Endothelial cell (in vitro differentiated cells): ENCODE measurements around the gene SPRR5. TPM values are rescaled to one million over a fixed set of nuclear protein-coding genes. Genes with fewer than 3 reads are reported as not detected.

Experiments used
- DNase-seq: peaks from one replicate; pipeline ENCODE4 v3.0.0; 2021; ENCODE audit warnings: low spot score
- H3K27ac Mint-ChIP-seq: one replicate; pipeline ENCODE4 v1.8.0; 2021; ENCODE audit warnings: mixed read lengths, inconsistent platforms; ENCODE audit not compliant: unreplicated experiment
- H3K27me3 Mint-ChIP-seq: one replicate; pipeline ENCODE4 v1.8.0; 2021; ENCODE audit warnings: mild to moderate bottlenecking, moderate library complexity, mixed read lengths, inconsistent platforms; ENCODE audit not compliant: unreplicated experiment
- H3K36me3 Mint-ChIP-seq: one replicate; pipeline ENCODE4 v1.8.0; 2021; ENCODE audit warnings: mild to moderate bottlenecking, low read depth, mixed read lengths, inconsistent platforms; ENCODE audit not compliant: unreplicated experiment
- H3K4me1 Mint-ChIP-seq: one replicate; pipeline ENCODE4 v1.8.0; 2021; ENCODE audit warnings: mild to moderate bottlenecking, mixed read lengths, inconsistent platforms; ENCODE audit not compliant: unreplicated experiment
- H3K4me3 Mint-ChIP-seq: one replicate; pipeline ENCODE4 v1.8.0; 2021; ENCODE audit warnings: mild to moderate bottlenecking, mixed read lengths, inconsistent platforms; ENCODE audit not compliant: unreplicated experiment
- H3K9me3 Mint-ChIP-seq: one replicate; pipeline ENCODE4 v1.8.0; 2021; ENCODE audit warnings: mixed read lengths, inconsistent platforms; ENCODE audit not compliant: unreplicated experiment
- CTCF ChIP-seq: fragments of 200-600 bp; sonication (generic); IDR thresholded peaks from one replicate; pipeline ENCODE4 v1.5.0; 2021; ENCODE audit warnings: antibody characterized with exemption; ENCODE audit not compliant: unreplicated experiment
- long read RNA-seq: library from polyadenylated mRNA; unstranded; transcript quantifications from one replicate; pipeline ENCODE4 v2.0.0, GENCODE V29; 2020; ENCODE audit not compliant: unreplicated experiment
- total RNA-seq: library from RNA; stranded (reverse); fragmentation: NEBNext Ultra II Directional; extraction: Animal tissue kit (Norgen Biotek cat#: 25700); gene quantifications from one replicate; pipeline ENCODE4 v1.2.1, GENCODE V29; 2021; ENCODE audit not compliant: unreplicated experiment

SPRR5 gene
- total RNA-seq = not detected
- long read RNA-seq = 0 reads

GRCh38 chr1:152946651-152947256 lies at the start of gene SPRR5:
TSS of gene SPRR5 (plus strand) at chr1:152947206. CDS start at chr1:152948555, 1,349 bp downstream.
- H3K9me3 Mint-ChIP-seq = no peaks in the 10 kb centered on the region
- H3K36me3 Mint-ChIP-seq = no peaks in the 10 kb centered on the region
- DNase-seq = no peak

GRCh38 chr1:152899027-152899426 lies 48.0 kb upstream of the SPRR5 start:
- H3K9me3 Mint-ChIP-seq = no peaks in the 10 kb centered on the region
- H3K27ac Mint-ChIP-seq = no peak overlapping the region
- H3K4me1 Mint-ChIP-seq = peaks cover 6% of the 10 kb centered on the region
- H3K4me3 Mint-ChIP-seq = no peak overlapping the region
- no peak for DNase-seq
- H3K36me3 Mint-ChIP-seq = no peaks in the 10 kb centered on the region
- TF ChIP-seq CTCF = no peak
- peaks cover 7% of the 10 kb centered on the region for H3K27me3 Mint-ChIP-seq

More at GRCh38 chr1:152946651-152947256, at the start of gene SPRR5:
- TF ChIP-seq CTCF = no peak
- Mint-ChIP-seq H3K4me3 (no peak within 1 kb of the TSS), H3K27me3 (peaks cover 4% of the 10 kb centered on the region), H3K27ac (no peak within 1 kb of the TSS), H3K4me1 (no peaks in the 10 kb centered on the region)

- Mint-ChIP-seq H3K4me3 (no peak overlapping the region), H3K4me1 (peaks cover 6% of the 10 kb centered on the region), H3K27ac (no peak overlapping the region), H3K9me3 (no peaks in the 10 kb centered on the region), H3K27me3 (peaks cover 7% of the 10 kb centered on the region), H3K36me3 (no peaks in the 10 kb centered on the region)
- no peak for DNase-seq
- TF ChIP-seq CTCF = no peak
Measured at GRCh38 chr1:152899883-152900282, 47.1 kb upstream of the SPRR5 start.

GRCh38 chr1:152901631-152902030 lies 45.4 kb upstream of the SPRR5 start:
- H3K27me3 Mint-ChIP-seq = peaks cover 8% of the 10 kb centered on the region

More at GRCh38 chr1:152901631-152902030, 45.4 kb upstream of the SPRR5 start:
- Mint-ChIP-seq H3K9me3 (no peaks in the 10 kb centered on the region), H3K4me3 (no peak overlapping the region), H3K4me1 (peaks cover 5% of the 10 kb centered on the region), H3K36me3 (no peaks in the 10 kb centered on the region), H3K27ac (no peak overlapping the region)
- TF ChIP-seq CTCF = no peak
- DNase-seq = no peak
